Left lobe of liver (tissue), 2 donors: ENCODE results near the gene ARPC4. TPM values are rescaled to one million over a fixed set of nuclear protein-coding genes. Genes with fewer than 3 reads are reported as not detected.
A peak's percentile ranks its signal among the peaks of the same experiment; 100 is the strongest.
"Not testable (repeated sequence)": the region's sequence is repeated elsewhere in the genome, so short reads cannot be mapped to it uniquely, and the experiment has no call there.

ENCODE experiments used
- ATAC-seq: fragments of 200-7000 bp; cut with Tn5 transposase; one replicate; pipeline ENCODE4 v1.9.1; 2020; ENCODE audit warnings: mild to moderate bottlenecking, moderate library complexity
- DNase-seq: peaks from one replicate; pipeline ENCODE4 v3.0.0-alpha.2; 2020; ENCODE audit warnings: low spot score
- total RNA-seq: library from RNA; stranded (reverse); gene quantifications from one replicate; pipeline ENCODE4 v1.2.1, GENCODE V29; 2021
- donor health status: DM: no; HTN: no; CAD: no; lungs with moderate emphysema.
- donor health status: DM: no; HTN: yes; CAD: no.

The ARPC4 gene
- total RNA-seq, 1 donor from 2014 or later: 42.1 TPM

DNA sequence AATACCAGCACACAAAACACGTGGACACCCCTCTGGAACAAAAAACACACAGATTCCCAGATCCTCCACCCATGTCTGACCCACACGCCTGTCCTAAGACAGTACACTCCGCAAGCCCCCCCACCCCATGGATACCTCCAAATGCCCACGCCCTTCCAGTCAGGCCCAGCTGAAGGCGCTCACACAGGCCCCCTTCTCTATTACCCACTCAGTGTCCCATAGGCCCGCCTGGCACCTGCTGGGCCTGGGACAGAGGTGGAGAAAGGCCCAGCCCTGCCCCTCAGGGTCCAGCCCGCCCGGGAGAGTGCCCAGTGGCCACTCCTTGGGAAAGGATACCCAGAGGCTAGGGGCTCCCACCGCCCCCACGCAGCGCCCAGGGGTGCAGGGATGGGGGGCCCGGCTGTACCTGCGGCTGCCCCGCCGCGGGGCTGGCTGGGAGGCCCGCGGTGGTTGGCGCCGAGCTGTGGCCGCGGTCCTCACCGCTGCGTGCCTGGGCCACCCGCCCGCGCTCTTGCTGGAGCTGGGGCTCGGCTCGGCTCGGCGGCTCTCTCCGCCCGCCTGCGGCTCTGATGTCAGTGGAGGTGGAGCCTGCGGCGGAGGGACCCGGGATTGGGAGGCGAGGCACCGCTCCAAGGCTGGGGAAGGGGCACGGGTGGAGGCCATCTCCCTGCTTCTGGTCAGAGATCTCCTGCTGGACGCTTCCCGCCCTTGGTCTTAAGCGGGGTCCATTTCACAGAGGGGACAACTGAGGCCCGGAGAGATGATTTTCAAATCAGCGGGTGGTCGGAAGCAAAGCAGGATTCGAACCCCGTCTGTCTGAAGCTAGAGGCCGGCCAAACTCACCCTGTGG lies 23.2 kb upstream of the ARPC4 start, which contains the start of gene CAMK1:
CAMK1 (minus strand) TSS at position 522 of the 850 bp plus-strand sequence. CDS start 2,198 bp downstream, outside the sequence.
- DNase-seq (peak; percentile 90), ATAC-seq (peak; percentile 92)

DNA sequence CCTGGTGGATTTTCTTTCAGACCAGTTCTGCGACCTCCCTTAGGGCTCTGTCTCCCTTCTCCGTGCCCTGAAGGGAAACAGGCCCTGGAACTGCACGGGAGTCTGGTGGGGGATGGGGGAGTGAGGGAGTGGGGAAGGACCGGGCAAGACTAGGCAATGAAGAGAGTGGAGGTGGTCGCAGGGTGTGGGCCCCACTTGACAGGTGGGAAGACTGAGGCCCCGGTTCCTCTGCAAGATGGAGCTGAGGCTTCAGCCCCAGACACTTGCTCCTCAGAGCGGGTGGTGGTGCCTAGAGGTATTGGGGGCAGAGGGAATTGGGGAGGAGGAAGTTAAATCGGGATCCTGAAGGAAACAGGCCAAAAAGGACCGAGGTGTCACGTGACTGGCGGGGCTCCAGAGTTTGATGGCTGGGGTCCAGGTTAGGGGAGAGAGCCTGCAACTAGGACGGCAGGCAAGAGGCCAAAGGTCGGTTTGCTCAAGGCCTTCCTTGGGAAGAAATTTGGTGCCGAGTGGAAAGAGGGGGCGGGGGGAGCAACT lies 22.5 kb upstream of the ARPC4 start:
- DNase-seq: peak; percentile 99
- peak; percentile 64 for ATAC-seq

DNA sequence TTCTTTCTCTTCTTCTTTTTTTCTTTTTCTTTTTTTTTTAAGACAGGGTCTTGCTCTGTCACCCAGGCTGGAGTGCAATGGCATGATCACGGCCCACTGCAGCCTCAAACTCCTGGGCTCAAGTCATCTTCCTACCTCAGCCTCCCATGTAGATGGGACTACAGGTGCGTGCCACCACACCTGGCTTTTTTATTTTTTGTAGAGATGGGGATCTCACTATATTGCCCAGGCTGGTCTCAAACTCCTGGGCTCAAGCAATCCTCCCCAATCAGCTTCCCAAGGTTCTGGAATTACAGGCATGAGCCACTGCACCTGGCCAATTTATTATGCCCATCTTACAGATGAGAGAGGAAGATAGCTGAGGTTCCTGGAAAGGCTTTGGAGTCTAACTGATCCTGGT lies 21.9 kb upstream of the ARPC4 start:
- not testable (repeated sequence) for ATAC-seq, DNase-seq

DNA sequence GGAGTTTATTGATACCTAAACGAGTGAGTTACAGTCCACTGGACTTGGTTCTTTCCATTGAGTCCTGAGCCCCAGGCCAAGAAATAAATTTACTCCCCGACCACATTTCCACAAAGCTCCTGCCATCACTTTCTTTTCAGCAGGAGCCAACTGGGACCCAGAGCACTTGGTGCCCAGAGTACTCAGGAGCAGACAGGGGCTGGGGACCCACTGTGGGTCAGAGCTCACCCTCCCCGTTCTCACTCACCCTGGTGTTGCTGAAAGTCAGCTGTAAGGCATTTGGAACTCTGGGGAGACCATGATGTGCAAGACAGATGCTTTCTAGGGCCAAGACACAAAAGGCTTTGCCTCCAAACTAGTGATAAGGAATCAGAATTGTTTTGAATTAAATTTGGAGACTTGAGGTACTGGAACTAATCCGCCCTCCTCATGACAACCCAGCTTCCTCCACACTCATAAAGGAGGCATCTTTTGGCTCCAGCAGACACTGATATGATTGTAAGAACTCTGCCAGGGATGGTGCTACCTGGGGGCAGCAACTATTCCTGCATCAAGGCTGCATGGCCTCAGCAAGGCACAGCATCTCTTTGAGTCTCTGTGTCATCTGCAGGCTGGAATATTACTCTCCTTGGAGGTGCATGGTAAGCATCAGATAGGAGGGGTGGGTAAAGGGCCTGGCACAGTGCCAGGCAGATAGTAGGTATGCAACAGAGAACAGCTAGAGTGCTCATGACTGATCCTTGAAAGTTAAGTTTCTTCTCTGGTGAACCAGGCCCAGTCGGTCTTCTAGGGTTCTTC lies 15.8 kb upstream of the ARPC4 start:
- DNase-seq: no peak
- ATAC-seq: no peak

DNA sequence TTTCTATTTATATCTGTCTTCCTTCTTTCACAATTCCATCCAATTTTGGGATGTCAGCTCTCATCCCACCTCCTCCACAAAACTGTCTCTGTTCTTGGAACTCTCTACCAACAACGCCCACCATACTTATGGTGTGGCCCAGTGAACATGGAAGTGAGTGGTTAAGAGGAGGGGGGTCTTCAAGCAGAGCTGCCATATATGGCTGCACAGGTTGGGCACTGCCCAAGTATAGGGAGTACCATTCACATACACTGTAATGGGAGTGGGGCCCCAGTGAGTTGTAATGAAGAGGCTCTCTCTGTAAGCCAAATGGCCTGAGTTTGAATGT lies 15.2 kb upstream of the ARPC4 start:
- ATAC-seq: no peak

DNA sequence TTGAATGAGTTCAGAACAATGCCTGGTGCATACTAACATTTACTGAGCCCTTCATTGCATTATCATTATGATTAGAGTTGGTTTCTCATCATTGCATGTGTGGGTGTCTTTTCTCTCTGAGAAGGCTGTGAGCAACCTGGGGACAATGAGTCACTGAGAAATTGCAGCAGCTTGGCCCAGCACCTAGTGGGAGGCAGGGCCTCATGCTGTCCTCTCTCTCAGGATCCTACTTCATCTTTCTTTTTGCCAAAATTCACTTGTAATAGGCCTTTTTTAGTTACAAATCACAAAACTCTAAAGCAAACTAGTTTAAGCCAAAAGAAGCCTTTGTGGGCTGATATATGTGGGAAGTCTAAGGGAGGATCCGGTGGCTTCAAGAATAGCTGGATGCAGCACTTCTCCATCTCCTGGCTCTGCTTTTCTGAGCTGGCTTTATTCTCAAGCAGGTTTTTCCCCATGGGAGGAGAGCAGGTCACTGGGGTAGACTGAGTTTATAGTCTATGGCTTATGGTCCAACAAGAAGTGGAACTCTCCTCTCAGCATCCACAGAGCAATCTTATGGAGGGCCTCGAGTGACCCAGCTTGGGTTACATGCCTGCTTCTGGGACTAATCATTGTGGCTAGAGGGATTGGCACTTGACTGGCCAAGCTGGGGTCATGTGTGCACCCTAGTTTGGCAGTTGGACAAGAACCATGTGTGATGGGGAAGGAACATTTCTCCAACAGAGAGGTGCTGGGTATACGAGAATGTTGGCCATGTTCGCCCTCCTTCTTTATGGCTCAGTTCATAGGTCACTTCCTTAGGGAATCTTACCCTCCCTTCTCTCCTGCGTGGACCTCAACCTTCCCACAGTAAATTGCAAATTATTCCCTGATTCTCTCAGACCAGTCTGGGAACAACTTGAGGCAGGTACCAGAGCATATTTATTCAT lies 14.5 kb upstream of the ARPC4 start:
- no peak for DNase-seq
- peak; percentile 14 for ATAC-seq

More for the DNA sequence above, 15.2 kb upstream of the ARPC4 start:
- no peak for DNase-seq

DNA sequence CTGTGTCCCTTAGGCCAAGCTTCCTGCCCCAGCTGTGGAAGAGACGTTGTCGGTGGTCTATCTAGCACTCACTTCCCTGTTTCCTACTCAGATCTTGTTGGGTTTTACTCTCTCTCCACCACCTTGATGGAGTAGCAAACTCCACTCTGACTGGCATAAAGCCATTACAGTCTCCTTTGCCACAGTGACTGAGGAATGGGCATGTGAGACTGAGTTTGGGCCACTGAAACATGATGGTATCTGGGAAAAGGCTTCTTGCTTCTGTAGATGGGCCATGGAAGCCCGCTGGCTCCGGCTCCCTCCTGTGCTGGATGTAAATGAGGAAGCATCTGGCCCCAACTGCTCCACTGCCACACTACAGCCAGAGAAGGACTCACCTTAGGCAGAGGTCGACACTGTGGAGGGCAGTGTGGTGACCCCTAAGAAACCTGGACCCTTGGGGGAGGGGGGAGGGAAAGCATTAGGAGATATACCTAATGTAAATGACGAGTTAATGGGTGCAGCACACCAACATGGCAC lies 13.7 kb upstream of the ARPC4 start:
- ATAC-seq (no peak), DNase-seq (no peak)

DNA sequence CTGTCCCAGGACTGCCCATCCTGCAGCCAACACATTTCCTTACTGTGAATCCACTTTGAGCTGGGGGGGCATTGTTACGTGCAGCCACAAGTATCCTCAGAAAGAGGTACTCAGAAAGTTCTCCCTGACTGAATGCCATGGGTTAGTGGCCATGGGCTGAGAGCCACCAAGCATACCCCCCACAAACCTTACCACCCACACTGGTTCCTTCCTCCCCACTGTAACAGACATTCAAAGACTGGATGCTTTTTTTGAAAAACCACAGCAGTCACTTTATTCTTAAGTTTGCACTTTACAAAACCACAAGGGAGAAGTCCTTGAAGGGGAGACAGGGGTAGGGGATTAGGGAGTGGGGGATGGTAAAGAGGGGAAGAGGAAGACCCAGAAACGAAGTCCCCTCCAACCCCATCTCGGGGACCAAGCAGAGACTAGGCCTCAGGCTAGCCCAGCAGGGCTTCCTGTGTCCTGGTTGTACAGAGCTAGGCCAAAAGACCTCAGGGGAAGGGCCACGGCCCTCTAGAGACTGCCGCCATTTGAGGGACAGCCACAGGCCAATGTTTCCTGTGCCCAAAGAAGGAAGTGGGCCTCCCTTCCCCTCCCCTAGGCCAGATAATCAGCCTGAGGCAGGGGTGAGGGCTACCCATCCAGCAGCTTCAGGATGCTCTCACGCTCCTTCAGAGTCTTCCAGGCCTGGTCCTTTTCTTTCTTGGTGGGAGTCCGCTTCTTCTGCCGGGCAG lies 13.0 kb upstream of the ARPC4 start:
- DNase-seq (no peak), ATAC-seq (peak; percentile 23)

DNA sequence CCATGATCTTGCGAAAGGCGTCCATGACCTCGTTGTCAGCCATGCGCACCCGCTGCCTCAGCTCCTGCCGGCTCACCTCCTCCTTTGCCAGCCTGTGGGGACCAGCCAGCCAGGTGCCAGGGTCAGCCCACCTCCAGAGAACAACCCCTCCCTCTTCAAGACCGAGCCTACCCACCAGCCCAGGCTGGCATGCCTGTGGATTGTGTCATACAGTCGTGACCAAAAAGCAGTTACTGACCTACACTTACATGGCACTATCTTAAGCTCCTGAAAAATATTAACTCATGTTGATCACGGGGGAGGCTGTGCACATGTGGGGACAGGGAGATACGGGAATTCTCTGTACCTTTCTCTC lies 12.4 kb upstream of the ARPC4 start:
- ATAC-seq (peak; percentile 79), DNase-seq (peak; percentile 73)

DNA sequence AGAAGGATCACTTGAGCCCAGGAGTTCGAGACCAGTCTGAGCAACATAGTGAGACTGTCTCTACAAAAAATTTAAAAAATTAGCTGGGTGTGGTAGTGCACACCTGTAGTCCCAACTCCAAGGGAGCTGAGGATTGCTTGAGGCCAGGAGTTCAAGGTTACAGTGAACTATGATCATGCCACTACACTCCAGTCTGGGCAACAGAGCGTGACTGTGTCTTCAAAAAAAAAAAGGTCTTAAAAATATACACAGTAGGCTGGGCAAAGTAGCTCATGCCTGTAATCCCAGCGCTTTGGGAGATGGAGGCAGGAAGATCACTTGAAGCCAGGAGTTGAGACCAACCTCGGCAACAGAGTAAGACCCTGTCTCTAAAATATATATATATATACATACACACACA lies 12.0 kb upstream of the ARPC4 start:
- DNase-seq (no peak), ATAC-seq (peak; percentile 2)

DNA sequence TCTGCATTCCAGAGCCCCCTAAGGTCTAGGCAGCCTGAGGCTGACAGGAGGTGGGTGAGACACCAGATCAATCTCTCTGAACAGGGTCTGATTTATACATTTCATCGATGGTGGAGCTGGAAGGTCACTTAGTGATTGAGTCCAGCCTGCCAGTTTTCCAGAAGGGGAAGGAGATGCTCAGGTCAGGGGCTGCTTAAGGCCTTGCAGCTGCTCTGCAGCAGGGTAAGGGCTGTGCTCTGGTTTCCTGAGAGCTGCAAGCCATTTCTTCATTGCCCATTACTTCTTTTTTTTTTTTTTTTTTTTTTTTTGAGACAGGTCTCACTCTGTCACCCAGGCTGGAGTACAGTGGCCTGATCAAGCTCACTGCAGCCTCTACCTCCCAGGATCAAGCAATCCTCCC lies 11.3 kb upstream of the ARPC4 start:
- ATAC-seq: no peak

DNA sequence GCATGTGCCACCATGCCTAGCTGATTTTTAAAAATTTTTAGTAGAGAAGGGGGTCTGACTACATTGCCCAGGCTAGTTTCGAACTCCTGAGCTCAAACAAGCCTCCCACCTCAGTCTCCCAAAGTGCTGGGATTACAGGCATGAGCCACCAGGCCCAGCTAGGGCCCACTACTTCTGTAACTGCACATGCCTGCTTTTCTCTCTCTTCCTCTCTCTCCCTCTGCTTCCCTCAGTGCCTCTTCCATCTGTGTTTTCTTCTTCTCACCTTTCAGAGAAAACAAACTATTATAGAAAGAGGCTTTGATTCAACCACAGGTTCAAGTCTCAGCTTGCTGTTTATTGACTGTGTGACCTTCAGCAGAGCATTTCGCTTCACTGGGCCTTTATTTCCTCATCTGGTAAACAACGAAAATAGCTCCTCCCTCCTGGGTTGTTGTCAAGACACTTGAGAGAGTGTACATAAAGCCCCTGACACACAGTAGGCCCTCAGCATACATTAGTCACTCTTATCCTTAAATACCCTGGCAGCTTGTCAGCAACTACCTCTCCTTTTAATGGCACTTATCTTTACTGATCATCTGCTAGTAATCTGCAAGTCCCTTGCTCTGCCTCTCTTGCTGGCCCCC lies 10.8 kb upstream of the ARPC4 start:
- ATAC-seq: peak; percentile 44
- no peak for DNase-seq

More for the DNA sequence above, 11.3 kb upstream of the ARPC4 start:
- no peak for DNase-seq

DNA sequence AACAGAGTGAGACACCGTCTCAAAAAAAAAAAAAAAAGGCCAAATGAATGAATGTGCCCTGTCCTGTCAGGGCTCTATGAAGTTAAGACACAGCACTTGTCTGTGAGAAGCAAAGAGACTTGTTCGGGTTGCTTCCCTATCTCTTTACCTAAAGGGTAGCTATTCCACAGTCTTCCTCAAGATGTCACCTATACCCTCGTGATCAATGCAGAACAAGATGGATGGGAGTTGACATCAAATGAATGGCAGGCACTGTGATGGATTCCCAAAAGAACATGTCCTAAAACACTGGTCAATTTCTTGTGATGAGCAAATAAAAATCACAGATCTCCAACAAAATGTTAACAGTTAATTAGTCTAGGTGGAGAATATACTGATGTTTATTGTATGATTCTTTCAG lies 10.1 kb upstream of the ARPC4 start:
- peak; percentile 19 for ATAC-seq
- no peak for DNase-seq

DNA sequence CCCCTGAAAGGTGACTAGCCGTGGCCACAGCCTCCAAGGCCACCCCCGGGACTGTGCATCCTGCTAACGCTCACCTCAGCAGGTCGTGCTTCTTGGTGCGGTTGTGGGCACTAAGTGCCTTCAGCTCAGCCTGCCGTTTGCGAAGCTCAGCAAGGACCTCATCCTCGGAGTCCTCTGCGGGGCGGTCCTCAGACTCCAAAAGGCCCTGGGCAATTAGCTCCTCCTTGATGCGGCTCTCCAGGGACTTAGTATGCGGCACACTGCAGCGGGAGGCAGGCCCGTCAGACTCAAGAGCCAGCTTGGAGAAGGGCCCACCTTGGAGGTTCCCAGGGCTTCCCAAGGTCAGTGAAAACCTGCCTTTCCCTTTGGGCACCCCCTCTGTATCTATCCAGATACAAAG lies 8.9 kb upstream of the ARPC4 start:
- ATAC-seq (no peak), DNase-seq (no peak)

DNA sequence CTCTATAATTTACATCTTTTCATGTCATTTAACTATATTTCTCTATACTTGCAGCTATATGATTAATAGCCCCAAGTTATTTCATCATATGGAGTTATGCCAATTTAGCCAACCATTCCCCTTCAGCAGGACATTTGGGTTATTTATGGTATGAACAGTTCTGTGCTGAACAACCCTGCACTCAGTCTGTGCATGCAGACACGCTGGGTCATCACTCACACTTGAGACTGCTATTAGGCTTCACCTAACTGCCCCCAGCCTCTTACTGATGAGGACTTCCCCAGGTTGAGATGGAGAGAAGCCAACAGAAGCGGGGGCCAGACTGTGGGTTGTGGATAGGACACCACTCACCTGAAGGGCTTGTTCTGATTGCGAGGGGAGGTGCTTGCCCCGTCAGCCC lies 7.9 kb upstream of the ARPC4 start:
- ATAC-seq: no peak

DNA sequence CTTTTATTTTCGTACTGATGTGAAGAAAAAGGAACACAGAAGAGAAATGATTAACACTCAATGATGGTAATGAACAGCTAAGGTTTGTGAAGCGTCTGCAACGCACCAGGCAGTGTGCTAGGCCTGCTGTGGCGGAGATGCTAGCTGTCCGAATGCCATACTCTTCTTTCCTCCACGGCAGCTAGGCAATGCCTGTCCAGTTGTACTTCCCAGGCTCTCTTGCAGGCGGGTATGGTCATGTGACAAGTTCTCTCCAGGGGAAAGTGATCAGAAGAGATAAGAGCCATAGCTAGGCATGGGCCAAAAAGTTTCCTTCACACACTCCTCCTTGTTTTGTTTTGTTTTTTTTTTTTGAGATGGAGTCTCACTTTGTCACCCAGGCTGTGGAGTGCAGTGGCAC lies 7.3 kb upstream of the ARPC4 start:
- no peak for ATAC-seq

More for the DNA sequence above, 7.9 kb upstream of the ARPC4 start:
- no peak for DNase-seq

DNA sequence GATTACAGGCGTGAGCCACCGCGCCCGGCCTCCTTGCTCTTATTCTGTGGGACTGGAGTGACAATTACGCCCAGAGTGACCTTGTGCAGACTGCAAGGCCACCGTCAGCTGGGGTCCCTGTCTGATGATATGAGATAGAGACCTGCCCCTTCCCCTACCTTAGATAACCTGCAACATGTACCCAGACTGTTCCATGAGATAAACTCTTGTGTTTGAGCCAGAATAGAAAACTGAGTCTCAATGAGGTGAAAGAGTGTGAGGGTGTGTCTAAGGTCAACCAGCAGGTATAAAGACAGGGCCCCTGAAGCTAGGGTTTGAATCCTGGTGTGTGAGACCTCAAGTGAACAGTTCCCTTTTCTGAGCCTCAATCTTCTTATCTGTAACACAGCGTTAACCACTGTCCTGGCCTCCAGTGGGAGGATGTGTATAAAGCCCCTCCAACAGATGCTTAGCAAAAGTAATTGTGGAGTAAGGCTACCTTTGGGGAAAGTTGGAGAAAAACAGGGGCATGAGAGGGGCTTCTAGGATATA lies 6.6 kb upstream of the ARPC4 start:
- ATAC-seq: no peak
- DNase-seq: no peak

More for the DNA sequence above, 7.3 kb upstream of the ARPC4 start:
- no peak for DNase-seq

DNA sequence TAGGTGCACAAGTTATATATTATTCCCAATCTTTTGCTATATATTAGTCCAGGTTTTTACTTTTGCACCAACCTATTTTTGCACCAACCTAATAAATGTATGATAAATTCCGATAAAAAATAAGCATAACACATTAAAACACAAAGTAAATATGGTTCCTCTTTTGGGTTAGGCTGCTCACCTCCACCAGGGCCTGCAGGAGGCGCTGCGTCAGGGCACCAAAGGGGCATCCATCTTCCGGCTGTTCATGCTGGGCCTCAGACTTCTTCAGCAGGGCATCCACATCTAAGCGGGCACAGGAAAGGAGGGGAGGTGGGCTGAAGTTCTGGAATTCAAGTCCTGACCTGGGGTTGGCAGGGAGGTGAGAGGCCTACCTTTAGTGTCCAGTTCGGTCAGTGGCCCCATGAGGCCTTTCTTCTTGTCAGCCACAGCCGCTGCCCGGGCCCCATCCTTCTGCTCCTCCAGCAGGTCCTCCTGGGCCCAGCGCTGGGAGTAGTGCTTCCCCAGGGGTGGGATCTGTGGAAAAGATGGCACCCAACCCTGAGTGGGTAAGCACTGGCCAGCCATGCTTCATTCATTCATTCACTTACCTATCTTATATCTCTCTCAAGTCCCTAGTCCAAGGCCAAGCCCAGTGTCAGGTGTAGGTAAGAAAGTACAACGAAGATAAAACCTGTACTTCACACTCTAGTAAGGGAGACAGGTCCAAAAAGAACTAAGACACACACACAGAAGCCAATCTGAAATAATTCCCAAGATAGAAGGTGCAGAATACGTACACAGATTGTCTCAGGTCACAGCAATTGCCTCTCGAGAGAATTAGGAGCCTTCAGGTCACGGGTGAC lies 5.8 kb upstream of the ARPC4 start:
- DNase-seq: no peak
- no peak for ATAC-seq
